NCI-H460 (cell line): ENCODE results near the gene QRFP. TPM values are rescaled to one million over a fixed set of nuclear protein-coding genes. Genes with fewer than 3 reads are reported as not detected.
"Not testable (repeated sequence)": the region's sequence is repeated elsewhere in the genome, so short reads cannot be mapped to it uniquely, and the experiment has no call there.

ENCODE experiments used
- DNase-seq: peaks from one replicate; pipeline ENCODE4 v3.0.0-alpha.2; 2016; ENCODE audit warnings: low read depth; ENCODE audit errors: extremely low read depth
- total RNA-seq: library from RNA; depleted of rRNA; stranded (reverse); fragments of >200 nt; shearing (Covaris generic); gene quantifications from 2 replicates; pipeline ENCODE4 v1.2.3, GENCODE V29; 2014

Gene QRFP
- total RNA-seq, 1 experiment from 2014 or later: not detected

- no peak for DNase-seq
Observed at GRCh38 chr9:130920762-130921299, 24.2 kb upstream of the QRFP start.

- no peak for DNase-seq
Observed at GRCh38 chr9:130920233-130920632, 23.6 kb upstream of the QRFP start.

DNA sequence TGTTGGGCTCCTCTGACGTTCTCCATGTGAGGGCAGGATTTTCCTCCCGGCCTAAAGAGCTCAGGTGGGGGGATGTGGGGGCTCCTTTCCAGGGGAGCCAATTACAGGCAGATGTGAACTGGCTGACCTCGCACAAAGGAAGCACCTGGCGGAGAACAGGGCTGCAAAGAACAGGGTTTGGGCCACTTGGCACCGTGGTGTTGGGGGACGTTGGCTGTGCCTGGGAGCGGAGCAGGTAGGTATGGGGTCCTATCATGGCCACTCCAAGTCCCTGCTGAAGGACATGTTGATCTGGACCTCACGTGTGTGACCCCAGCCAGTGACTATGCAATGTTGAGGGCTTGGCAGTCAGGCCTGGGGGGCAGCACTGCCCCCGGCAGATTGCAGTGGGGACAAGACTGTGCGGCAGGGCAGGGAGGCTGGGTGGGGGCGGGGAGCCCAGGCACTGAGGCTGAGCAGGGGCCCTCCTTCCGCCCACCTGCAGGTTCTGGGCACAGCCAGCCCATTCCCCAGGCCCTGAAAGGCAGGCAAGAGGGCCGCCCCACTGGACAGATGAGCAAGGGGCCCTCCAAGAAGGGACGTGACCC lies 23.0 kb upstream of the QRFP start:
- no peak for DNase-seq

GRCh38 chr9:130918826-130919558 lies 22.4 kb upstream of the QRFP start:
- no peak for DNase-seq

DNA sequence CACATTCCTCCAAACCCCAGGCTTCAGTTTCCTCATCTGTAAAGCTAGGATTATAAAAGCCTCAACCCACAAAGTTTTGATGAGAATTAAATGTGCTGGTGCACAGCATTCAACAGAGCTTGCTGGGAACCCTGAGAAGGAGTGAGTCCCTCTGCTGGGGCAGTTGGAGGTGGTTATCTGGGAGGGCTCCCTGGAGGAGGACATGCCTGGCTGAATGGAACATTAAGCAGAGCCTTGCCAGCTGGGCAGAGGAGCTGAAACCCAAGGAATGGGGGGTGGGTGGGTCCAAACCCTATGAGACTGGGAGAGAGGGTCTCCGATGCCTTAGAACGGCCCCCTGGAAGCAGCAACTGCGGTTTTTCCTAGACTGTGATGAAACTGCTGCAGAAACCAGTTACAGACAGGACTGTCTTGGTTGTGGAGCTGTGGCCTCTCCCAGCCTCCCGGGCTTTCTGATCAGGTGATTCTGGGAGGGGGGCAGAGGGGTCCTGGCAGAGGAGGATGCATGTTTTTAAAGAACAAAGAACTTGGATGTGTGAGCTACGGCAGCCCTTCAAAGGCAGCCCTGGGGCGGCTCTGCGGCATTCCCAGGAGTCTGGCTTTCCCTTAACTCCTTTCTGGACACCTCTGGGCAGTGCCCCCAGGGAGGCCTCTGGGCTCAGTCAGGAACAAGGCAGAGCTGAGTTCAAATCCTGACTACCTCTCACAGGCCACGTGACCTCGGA lies 21.7 kb upstream of the QRFP start:
- no peak for DNase-seq

- DNase-seq: no peak
Observed at GRCh38 chr9:130917168-130917960, 20.8 kb upstream of the QRFP start.

DNA sequence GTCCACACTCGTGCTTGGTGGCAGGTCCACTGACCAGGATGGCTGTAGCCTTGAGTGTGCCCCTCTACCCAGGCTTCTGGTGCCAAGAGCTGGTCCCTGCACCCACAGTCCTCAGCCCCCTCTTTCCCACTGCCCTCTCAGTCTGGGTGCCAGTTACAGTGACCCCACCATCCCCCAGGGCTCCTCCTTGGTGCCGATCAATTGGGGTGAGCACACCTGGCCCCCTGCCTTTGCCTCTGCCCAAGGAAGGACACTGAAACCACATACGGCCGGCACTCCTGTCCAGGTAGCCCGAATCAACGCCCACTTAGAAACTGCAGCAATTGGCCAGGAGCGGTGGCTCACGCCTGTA lies 18.5 kb upstream of the QRFP start:
- no peak for DNase-seq

- no peak for DNase-seq
Observed at GRCh38 chr9:130914417-130915095, 17.9 kb upstream of the QRFP start.

GRCh38 chr9:130913599-130914416 lies 17.2 kb upstream of the QRFP start:
- DNase-seq: no peak

GRCh38 chr9:130912932-130913598 lies 16.5 kb upstream of the QRFP start:
- peak; percentile 71 for DNase-seq

DNA sequence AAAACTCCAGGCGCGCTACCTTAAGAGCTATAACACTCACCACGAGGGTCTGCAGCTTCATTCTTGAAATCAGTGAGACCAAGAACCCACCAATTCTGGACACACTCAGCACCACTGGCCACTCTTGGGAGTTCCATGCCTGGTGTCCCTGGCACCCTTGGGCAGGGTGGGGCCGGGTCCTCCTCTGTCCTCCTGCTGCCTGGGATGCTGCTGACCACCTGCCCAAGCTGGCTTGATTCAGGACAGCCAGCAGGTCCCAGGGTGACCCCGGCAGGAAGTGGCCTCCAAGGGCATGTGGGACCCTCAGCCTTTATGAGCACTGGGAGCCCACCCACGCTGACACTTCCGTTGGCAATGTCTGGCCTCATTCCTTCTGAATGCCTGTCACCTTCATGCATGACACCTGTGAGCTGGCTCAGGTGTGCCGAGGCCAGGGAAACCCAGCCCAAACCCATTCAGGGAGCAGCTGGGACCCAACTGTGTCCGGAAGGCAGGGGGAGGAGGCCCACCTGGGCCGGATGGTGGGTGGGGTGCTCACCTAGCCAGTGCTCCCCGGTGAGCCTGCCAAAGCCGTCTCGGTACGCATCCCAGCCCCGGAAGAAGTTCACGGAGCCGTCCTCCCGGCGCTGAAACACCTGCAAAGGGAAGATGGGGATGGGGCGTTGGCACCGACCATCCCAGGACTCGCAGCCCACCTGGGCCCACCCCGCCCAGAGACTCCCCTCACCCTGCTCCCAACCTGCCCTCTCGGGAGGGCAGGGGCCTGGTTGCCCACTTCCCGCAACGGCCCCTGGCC lies 14.8 kb upstream of the QRFP start:
- DNase-seq: no peak

GRCh38 chr9:130910670-130911069 lies 14.1 kb upstream of the QRFP start:
- not testable (repeated sequence) for DNase-seq

- DNase-seq: not testable (repeated sequence)
Observed at GRCh38 chr9:130910041-130910440, 13.4 kb upstream of the QRFP start.

GRCh38 chr9:130908878-130909355 lies 12.3 kb upstream of the QRFP start:
- DNase-seq: no peak

DNA sequence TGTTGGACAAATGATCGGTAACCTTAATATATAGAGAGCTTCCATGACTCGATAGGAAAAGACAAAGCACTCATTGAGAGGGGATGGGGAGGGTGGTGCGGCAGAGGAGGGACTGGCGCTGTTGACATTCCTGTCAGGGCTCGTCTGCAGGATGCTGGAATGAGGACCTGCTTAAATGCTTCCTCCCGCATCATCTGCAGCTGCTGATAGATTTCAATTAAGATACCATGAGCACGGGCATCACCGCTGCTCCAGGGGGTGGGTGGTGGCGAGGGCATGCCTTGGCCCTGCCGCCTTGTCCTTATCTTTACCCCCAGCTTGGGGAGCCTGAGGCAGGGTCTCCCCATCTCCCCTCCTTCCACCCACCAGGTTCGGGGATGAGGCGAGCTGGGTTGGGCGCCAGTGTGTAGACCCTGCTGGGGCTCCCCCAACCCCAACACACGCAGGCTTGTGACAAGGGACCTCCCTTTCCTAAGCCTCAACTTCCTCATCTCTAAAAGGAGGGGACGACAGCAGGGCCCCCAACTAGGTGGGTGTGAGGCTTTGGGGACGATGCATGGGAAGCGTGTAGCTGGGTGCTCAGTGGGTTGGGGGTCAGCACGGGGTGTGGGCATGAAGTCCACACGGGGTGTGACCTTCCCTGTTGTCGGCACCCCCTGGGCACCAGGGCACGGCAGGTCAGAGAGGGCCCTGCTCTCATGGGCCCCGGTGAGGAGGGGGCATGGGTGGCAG lies 11.7 kb upstream of the QRFP start:
- no peak for DNase-seq

DNA sequence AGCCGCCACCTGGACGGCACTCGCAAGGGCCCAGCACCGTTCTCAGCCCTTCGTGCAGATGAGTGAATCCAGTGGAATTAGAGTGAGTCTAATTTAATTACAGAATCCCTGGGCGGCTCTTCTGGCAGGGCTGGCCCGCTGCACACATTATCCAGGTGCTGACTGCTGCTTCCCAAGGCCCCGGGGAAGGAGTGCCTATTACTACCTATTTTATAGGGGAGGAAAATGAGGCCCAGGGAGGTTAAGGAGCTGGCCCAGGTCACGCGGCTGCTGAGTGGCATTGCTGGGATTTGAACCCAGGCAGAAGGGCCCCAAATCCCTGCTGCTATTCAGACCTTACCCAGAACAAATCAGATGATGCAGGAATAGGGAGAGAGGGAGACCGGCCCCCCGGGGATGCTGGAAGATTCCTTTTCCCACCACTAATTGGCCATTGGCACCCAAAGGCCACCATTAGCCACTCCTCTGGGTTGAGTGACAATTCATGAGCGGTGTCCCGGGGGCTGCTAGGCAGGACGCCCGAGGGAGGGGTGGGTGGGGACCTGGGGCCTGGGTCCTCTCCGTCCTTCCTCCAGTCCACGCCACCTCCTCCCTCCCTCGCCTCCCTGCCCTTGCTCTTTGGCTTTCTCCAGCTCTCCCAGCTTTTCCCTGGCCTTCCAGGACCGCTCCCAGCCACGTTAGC lies 10.3 kb upstream of the QRFP start:
- no peak for DNase-seq
